NCI-H1417 treated with DMSO at 0.1 percent for 48 hours (cell line): ENCODE measurements around the gene FAM163A.
"Not testable (repeated sequence)": the region's sequence is repeated elsewhere in the genome, so short reads cannot be mapped to it uniquely, and the experiment has no call there.

Experiments
- DNase-seq: peaks from one replicate; lab custom pipeline; 2025; lab: John Stamatoyannopoulos, UW

FAM163A gene

DNA sequence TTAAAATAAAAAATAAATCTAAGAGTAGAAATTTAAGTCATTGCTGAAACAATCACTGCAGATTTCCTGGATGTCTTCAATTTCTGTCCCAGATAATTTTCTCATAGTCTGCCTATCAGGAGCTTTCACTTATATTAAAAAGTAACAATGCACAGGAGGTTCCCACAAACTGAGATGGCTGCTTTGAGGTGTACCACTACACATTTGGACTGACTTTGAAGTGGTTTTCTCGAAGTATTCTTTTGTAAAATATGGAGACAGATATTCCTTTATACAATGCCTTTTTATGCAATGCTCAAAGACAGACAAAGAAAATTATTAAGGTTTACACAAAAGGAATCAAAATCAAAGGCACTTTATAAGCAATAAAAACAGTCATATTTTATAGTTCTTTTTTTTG, 110.0 kb downstream of the FAM163A start:
- DNase-seq, result no peak

DNA sequence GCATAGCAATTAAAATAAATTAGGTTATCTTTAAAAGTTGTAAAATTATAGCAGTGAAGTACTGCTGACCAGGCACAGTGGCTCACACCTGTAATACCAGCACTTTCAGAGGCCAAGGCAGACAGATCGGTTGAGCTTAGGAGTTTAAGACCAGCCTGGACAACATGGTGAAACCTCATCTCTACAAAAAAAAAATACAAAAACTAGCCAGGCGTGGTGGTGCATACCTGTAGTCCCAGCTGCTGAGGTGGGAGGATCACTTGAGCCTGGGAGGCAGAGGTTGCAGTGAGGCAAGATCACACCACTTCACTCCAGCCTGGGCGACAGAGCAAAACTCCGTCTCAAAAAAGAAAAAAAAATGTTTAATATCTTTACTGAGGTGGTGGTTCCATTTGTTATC, 112.7 kb downstream of the FAM163A start:
- DNase-seq, result not testable (repeated sequence)

DNA sequence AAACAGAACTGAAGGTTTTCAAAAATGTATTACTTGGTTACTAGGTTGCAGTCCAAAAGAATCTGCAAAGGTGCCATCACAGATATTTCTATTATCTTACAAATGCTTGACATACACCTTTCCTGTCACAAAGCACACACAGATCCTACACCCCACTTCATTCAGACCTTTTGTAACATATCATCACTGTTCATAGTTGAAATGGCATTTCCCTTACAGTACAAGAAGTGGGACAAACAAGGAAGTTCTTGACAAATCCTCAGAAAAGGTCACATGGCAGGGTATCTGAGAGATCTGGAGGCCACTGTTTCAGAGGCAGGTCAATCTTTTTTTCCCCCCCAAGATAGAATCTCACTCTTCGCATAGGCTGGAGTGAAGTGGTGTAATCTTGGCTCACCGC, 113.2 kb downstream of the FAM163A start:
- no peak for DNase-seq

DNA sequence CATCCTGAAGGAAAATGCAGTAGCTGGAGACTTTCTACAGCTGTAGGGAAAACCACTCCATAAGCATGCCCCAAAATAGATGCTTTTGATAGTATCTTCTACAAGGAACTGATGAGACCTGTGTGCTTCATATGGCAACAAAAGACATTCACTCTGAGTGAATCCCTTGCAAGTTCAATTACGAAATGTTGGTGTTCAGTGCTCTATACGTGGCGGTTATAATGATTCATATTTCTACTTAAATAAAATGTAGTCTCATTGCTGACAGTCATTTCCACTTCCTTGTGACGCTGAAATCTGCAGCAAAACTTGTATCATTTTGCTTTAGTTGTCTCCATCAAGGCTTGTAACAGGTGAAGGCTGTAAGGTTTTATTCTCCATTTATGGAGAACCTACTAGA, 113.9 kb downstream of the FAM163A start:
- no peak for DNase-seq

DNA sequence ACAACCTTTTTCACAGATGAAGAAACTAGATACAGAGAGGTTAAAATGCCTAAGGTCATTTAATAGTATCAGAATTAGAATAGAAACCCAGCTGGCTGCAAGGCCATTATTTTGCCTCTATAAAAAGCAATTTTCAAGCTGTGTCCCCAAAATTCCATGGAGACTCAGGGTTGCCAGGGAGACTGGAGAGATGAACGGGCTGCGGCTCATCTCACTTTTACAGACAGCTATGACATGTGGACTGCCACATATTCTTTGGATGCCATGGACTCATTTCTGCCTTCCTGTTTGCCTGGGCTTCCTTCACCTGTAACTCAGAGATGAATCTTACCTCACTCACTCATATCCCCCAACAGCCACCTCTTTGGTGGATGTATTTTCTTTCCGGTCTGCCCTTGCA, 117.6 kb downstream of the FAM163A start:
- DNase-seq, result no peak

DNA sequence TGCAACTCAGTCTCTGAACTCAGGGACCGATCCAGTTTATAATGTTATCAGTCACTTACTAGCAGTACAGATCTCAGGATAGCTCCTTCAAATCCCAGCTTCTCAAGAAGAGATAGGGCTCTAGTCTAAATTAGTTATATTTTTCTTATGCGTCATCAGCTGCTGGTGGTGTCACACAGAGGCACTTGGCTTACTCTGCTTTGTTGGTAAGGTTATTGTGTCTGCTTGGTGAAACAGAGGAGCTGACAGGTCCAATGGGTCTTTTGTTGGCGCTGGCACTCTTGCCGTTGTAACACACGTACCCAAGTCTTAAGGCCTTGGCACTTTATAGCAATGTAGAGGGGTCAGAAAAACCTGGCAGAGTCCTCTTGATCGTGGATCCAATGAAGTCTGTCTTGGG, 122.3 kb downstream of the FAM163A start:
- no peak for DNase-seq
